B cell (primary cell): Measurements from ENCODE around the gene BIRC7.

Experiments
- CTCF ChIP-seq: fragments of 200-600 bp; IDR thresholded peaks from one replicate; pipeline ENCODE4 v1.8.0; 2022; ENCODE audit warnings: antibody characterized with exemption, mild to moderate bottlenecking
- EZH2 ChIP-seq: IDR thresholded peaks from 2 replicates; pipeline ENCODE4 v1.6.1; 2012; ENCODE audit warnings: borderline replicate concordance, low read depth, mild to moderate bottlenecking, moderate library complexity, low read length; ENCODE audit not compliant: insufficient read depth, poor library complexity, severe bottlenecking

GRCh38 chr20:63247671-63248228 lies 12.0 kb downstream of the BIRC7 start:
- TF ChIP-seq CTCF (no peak), EZH2 (no peak)
